ENCODE results near the gene MEIOB.
"Not testable (repeated sequence)": the region's sequence is repeated elsewhere in the genome, so short reads cannot be mapped to it uniquely, and the experiment has no call there.

MEIOB gene

GRCh38 chr16:1809281-1809801 is 62.6 kb downstream of the MEIOB start:
- DNase-seq, result no peak

GRCh38 chr16:1808691-1809090 is 63.3 kb downstream of the MEIOB start:
- no peak for DNase-seq

GRCh38 chr16:1807626-1808025 is 64.3 kb downstream of the MEIOB start:
- DNase-seq, result no peak

GRCh38 chr16:1800701-1801100 is 71.3 kb downstream of the MEIOB start:
- no peak for DNase-seq

GRCh38 chr16:1799263-1799662 is 72.7 kb downstream of the MEIOB start:
- not testable (repeated sequence) for DNase-seq

- DNase-seq, result no peak
Measured at GRCh38 chr16:1794908-1795666, 76.9 kb downstream of the MEIOB start.

- no peak for DNase-seq
Measured at GRCh38 chr16:1794221-1794871, 77.6 kb downstream of the MEIOB start.

GRCh38 chr16:1793578-1794220 is 78.3 kb downstream of the MEIOB start, which contains the start of gene IGFALS:
IGFALS (minus strand) TSS chr16:1793705; CDS start chr16:1793652, 53 bp downstream.
- DNase-seq, result no peak

- DNase-seq, result no peak
Measured at GRCh38 chr16:1792836-1793577, 79.0 kb downstream of the MEIOB start.

- no peak for DNase-seq
Measured at GRCh38 chr16:1791943-1792812, 79.8 kb downstream of the MEIOB start.

GRCh38 chr16:1791256-1791942 is 80.6 kb downstream of the MEIOB start:
- DNase-seq, result no peak

GRCh38 chr16:1790611-1791255 is 81.2 kb downstream of the MEIOB start:
- no peak for DNase-seq

- DNase-seq, result no peak
Measured at GRCh38 chr16:1790261-1790610, 81.7 kb downstream of the MEIOB start.

GRCh38 chr16:1789643-1790045 is 82.3 kb downstream of the MEIOB start:
- no peak for DNase-seq

GRCh38 chr16:1788708-1789100 is 83.3 kb downstream of the MEIOB start:
- DNase-seq, result no peak

- DNase-seq, result no peak
Measured at GRCh38 chr16:1788095-1788707, 83.8 kb downstream of the MEIOB start.

- DNase-seq, result no peak
Measured at GRCh38 chr16:1787322-1788094, 84.5 kb downstream of the MEIOB start.

GRCh38 chr16:1787056-1787321 is 85.0 kb downstream of the MEIOB start:
- no peak for DNase-seq

- no peak for DNase-seq
Measured at GRCh38 chr16:1786242-1787055, 85.5 kb downstream of the MEIOB start.

All from cortex of kidney (tissue), 1 donor.